EH (cell line): Measurements from ENCODE around the gene MIAT.
"Not testable (repeated sequence)": the region's sequence is repeated elsewhere in the genome, so short reads cannot be mapped to it uniquely, and the experiment has no call there.

ENCODE experiments used
- DNase-seq: peaks from one replicate; pipeline ENCODE4 v3.0.0-alpha.2; 2015; ENCODE audit warnings: low read depth

MIAT gene

DNA sequence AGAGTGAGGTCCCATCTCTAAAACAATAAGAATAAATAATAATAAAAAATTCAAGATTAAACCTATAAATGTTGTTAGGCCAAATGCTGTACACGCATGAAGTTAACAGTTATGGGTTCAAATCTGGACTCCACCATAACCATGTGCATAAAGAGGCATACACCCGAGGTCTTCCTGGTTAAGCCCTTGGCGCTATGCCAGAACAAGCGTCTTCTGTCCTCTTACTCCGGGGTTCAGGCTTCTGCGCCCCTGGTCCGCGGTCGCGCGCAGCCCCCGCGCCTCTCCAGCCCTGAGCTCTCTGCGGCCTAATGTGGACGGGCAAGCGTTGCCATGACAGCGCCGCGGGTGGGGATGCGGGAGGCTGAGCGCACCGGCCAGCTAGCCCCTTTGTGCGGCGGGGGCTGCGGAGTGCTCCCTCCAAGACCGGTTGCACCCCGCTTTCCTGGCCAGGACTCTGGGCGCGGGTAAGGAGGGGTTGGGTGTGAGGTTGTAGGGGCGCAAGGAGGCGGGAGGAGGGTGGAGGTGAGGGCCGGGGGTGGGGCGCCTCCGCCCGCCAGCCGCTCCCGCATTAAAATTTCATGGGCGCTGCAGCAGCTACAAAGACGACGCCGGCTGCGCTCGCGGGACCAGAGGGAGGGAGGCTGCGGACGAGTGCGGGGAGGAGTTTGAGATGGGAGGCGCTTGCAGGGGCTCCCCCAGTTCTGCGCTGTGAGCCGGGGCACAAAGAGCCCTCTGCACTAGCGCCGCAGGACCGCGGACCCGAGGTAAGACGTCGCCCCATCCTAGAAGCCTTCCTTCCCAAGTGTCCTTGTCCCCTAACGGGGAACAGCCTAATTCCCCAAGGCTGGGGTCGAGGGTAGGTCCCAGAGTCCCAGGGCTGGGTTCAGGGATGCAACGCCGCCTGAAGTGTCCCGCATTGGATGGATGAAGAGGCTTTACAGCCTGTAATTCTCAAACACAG, at the start of gene MIAT:
MIAT (plus strand) TSS at position 698 of the 961 bp plus-strand sequence.
- no peak for DNase-seq

- no peak for DNase-seq
Observed at GRCh38 chr22:26608129-26608528, 49.3 kb upstream of the MIAT start.

GRCh38 chr22:26609287-26609686, 48.1 kb upstream of the MIAT start:
- no peak for DNase-seq

DNA sequence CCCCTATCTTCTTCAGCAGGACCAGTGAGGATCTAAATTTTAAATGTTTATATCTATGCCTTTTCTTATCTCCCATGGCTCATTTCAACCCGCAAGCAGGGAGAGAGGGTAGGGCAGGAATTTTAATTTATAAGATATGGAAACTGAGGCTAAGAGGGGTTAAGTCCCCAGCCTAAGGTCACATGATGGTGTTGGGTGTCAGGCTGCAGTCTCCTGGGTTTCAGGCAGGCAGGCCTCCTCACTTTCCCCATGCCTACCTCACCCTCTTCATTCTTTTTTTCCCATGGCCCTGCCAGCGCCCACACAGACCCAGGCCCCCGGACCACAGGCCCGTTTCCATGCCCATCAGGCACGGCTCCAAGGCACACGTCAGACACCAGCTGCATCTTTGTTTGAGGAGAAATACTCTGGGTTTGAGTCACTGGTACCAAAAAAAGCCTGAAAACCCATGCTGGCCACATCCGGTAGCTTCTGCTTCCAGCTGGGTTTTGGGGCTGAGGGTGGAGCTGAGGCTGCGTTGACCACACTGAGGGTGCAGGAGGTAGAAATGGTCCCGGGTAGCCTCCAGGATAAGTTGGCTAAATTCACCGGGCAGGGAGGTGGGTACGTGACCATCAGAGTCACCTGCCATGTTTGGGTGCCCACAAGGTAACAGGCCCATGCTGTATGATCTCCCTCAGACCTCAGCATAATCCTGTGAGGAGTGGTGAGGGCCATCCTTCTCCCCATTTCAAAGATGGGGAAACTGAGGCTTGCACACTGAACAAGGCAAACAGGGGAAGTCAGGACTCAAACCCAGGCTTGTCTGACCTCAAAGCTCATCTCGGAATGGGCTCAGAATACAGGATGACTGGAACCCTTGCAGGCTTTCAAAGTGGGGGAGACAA, 47.1 kb upstream of the MIAT start:
- DNase-seq = peak; percentile 96

DNA sequence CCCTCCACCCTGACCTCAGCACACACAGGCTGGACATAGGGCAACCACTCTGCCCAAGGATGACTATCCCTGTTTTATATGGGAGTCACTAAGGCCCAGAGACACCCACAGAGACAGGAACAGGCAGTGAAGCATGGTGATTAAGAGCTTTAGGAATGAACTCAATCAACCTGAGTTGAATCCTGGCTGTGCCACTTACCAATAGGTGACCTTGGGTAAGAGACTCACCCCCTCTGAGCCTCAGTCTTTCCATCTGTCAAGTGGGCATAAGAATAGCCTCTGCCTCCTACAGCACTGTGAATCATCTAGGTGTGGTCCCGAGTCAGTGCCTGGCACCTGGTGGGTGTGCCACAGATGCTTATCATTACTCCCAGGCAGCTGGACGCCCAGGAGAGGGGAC, 46.4 kb upstream of the MIAT start:
- DNase-seq = peak; percentile 61

GRCh38 chr22:26612652-26613051, 44.7 kb upstream of the MIAT start:
- no peak for DNase-seq

DNA sequence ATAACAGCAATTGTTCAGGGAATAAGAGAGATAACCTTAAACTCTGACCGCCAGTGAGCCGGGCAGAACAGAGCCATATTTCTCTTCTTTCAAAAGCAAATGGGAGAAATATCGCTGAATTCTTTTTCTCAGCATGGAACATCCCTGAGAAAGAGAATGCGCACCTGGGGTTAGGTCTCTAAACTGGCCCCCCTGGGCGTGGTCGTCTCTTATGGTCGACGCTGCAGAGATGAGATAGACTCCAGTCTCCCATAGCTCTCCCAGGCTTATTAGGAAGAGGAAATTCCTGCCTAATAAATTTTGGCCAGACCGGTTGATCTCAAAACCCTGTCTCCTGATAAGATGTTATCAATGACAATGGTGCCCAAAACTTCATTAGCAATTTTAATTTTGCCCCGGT, 43.6 kb upstream of the MIAT start:
- not testable (repeated sequence) for DNase-seq

DNA sequence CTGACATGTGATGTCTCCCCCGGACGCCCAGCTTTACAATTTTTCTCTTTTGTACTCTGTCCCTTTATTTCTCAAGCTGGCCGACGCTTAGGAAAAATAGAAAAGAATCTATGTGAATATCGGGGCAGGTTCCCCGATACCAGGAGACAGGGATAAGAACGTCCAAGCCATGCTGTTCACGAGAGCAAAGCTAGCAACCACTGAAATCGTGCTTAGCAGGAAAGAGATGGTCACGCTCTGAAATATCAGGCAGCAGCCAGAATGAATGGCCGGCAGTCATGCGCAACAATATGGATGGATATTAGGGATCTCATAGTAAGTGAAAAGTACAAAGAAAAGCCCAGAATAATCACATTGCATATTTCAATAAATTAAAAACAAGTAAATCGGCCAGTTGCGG, 43.1 kb upstream of the MIAT start:
- no peak for DNase-seq

- no peak for DNase-seq
Observed at GRCh38 chr22:26615149-26615548, 42.2 kb upstream of the MIAT start.

- DNase-seq = no peak
Observed at GRCh38 chr22:26615830-26616435, 41.5 kb upstream of the MIAT start.

GRCh38 chr22:26616650-26617049, 40.7 kb upstream of the MIAT start:
- DNase-seq = no peak

DNA sequence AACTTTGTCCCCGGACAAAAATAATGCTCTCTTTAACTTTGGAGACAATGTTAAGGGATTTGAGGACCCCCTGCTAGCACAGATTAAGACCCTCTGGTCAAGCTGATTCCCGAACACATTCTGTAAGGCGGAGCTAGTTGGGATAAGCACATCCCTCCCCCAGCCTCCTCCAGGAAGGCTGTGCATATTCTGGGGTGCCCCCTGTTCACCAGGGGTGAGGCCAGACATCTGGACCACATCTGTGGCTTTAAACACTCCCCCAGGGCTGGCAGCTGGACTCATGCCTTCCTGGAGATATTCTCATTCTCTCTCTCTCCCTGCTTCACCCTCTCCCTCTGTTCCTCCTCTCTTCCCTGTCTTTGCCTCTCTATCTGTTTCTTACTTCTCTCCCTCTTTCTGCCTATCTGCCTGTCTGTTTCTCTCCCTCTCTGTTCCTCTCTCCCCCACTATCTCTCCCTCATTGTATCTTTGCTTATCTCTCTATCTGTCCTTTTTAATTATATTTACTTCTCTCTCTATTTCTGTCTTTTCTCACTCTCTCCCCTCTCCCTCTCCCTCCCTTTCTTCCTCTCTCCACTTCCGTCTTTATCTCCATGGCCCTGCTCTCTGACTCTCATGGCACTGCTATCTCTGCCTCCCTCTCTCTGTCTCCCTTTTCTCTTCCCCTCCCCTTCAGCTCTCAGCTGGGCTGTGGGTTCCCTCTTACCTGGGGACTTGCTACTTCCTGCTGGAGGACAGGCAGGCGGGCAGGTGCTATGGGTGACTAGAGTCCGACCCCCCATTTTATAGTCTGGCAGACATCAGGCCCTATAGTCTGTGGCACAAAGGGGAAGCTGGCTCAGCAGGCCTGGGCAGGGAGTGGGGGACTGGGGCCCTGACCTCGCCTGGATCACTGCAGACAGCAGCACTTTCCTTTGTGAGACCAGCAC, 39.9 kb upstream of the MIAT start, which contains the start of gene CRYBB1:
CRYBB1 (minus strand) TSS at position 757 of the 929 bp plus-strand sequence. CDS start 1,708 bp downstream, outside the sequence.
- peak; percentile 27 for DNase-seq

- no peak for DNase-seq
Observed at GRCh38 chr22:26618455-26618854, 38.9 kb upstream of the MIAT start.

GRCh38 chr22:26619510-26619909, 37.9 kb upstream of the MIAT start:
- no peak for DNase-seq

GRCh38 chr22:26620197-26620596, 37.2 kb upstream of the MIAT start:
- no peak for DNase-seq

GRCh38 chr22:26621663-26622062, 35.7 kb upstream of the MIAT start, which contains the start of gene CRYBA4:
CRYBA4 (plus strand) TSS chr22:26621963; CDS start chr22:26622597, 634 bp downstream.
- DNase-seq = no peak

DNA sequence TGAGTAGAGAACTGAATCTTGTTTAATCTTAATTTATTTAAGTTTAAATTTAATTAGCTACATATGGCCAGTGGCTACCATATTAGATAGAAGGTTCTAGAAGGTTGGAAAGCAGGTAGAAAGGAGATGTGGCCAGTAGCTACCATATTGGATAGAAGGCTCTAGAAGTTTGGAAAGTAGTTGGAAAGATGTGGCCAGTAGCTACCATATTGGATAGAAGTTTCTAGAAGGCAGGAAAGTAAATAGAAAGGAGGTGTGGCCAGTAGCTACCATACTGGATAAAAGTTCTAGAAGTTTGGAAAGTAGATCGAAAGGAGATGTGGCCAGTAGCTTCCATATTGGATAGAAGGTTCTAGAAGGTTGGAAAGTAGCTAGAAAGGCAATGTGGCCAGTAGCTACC, 33.4 kb upstream of the MIAT start:
- no peak for DNase-seq

GRCh38 chr22:26624803-26625202, 32.6 kb upstream of the MIAT start:
- no peak for DNase-seq

DNA sequence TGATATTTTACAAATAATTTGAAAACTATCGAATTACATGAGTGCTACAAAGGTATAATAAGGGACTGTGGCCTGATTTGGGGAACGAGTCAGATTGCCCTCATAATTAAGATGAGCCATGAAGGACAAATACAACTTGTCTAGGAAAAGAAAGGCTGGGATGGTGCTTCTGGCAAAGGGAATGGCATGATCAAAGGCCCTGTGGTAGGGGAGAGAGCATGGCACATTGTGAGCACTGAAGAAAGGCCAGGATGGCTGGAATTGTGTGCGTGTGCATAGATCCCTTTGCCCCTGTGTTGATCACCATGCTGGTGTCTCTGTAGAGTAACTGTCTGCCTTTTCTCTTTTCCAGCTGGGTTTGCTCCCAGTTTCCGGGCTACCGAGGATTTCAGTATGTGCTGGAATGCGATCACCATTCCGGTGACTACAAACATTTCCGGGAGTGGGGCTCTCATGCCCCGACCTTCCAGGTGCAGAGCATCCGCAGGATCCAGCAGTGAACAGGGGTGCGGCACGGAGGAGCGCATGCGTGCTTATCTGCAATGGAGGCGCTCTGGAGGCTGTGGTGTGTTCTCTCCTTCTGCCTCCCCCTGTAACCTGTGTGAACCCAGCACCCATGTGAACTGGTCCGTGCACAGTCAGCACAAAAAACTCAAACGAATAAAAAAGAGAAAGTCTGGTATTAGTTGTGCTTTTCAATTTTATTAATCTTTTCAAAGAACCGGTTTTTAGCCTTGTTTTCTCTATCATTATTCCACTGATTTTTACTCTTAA, 27.2 kb upstream of the MIAT start:
- no peak for DNase-seq

DNA sequence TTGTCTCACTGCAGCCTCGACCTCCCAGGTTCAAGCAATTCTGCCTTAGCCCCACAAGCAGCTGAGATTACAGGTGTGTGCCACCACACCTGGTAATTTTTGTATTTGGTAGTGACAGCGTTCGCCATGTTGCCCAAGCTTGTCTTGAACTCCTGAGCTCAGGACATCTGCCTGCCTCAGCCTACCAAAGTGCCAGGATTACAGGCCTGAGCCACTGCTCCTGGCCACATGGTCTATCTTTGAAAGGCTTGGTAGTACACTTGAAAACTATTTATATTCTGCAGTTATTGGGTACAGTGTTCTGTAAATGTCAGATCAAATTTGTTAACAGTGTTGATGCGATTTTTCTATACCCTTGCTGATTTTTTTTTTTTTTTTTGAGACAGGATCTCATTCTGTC, 26.1 kb upstream of the MIAT start:
- DNase-seq = no peak
